ENCODE measurements around the gene TLE4.

DNA sequence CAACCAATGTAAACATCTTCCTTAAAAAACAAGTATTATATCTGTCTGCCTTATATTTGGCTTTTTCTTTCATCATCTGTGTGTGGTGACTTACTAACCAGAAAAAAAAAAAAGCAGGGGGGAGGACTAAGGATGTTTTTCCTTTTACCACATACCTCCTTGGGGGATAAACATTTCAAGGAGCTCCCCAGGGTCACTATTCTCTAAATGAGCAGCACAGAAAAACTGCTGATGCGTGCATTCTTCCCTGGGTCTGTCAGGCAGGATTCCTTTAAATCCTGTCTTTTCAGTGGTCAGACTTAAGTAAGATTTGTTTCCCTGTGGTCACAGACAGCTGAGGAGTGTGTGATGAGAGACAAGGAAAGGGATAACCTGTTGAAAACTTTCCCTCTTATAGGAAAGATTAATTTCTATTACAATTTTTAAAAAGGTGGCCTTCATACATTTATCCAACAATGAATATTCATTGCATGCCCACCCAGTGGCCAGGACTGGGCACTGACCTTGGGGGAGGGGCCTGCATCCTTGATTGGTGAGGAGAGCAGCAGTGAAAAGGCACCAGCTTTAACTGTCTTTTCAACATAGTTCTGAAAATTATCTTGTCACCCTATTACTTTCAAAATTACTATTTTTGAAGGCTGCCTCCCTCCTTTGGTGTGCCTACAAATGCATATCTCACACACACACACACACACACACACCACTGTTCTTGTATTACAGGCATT is 123.1 kb downstream of the TLE4 start:
- TF ChIP-seq, protein P1, sequence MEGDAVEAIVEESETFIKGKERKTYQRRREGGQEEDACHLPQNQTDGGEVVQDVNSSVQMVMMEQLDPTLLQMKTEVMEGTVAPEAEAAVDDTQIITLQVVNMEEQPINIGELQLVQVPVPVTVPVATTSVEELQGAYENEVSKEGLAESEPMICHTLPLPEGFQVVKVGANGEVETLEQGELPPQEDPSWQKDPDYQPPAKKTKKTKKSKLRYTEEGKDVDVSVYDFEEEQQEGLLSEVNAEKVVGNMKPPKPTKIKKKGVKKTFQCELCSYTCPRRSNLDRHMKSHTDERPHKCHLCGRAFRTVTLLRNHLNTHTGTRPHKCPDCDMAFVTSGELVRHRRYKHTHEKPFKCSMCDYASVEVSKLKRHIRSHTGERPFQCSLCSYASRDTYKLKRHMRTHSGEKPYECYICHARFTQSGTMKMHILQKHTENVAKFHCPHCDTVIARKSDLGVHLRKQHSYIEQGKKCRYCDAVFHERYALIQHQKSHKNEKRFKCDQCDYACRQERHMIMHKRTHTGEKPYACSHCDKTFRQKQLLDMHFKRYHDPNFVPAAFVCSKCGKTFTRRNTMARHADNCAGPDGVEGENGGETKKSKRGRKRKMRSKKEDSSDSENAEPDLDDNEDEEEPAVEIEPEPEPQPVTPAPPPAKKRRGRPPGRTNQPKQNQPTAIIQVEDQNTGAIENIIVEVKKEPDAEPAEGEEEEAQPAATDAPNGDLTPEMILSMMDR (IDR thresholded peaks at IDR 0.05), result no peak
- TF ChIP-seq POLR2A (IDR thresholded peaks at IDR 0.05), result no peak
